ENCODE data around the gene KCTD5.

KCTD5 gene

DNA sequence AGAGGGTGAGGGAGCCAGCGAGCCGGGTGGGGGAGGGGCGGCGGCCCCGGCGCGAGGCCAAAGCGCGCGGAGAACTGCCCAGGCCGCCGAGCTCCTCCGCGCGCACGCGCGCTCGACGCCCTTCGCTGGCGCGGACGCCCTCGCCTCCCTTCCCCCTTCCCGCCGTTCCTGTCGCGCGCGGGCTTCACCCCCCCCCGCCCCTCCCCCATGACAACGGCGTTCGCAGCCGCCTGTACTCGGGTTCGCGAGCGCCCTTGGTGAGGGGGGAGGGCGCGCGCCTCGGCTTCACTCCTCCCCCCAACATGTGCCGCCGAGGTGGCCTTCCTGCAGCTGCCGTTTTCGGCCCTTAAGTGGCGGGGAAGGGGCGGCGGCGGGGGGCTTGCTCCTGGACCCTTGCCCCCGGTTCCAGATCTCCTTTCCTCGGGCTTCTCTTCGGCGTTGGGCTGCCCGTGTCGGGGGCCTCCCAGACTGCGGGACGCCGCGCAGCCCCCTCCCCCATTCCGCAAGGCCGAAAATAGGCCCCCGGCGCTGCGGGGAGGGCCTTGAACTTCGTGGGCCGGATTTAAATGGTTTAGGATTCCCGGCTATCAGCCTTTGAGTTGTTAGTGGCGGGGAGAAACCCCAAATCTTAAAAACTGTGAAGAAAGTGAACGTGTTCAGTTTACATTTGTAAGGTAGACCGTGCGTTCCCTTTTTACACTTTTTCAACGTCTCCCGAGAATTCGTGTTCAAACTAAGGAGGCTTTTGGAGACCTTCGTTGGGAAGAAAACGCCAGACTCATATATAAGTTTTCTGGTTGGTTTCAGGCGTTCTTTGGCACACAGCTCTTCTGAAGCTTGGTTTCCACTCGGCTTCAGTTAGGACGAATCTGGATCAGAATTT is 70.8 kb downstream of the KCTD5 start:
- peak; percentile 77 to 80 for DNase-seq

- no peak for DNase-seq
Observed at GRCh38 chr16:2753733-2754020, 71.4 kb downstream of the KCTD5 start.

DNA sequence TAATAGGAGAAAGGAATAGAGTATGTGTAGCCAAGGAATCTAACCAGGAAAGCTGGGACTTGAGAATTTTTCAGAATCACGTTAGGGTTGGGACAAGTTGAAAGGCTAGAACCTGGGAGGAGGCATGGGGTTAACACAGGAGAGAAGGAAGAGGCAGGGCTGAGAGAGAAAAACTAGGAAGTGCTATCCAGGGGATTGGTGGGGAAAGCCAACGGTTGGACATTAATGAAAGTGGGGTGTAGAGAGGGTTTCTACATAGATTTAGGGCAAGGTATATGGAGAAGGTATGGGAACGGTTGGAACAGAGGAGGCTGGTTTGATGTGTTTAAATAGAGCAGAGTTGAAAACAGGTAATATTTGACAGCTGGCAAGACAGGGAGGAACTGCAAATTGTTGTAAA is 72.8 kb downstream of the KCTD5 start:
- no peak for DNase-seq

- no peak for DNase-seq
Observed at GRCh38 chr16:2756288-2757015, 74.1 kb downstream of the KCTD5 start.

DNA sequence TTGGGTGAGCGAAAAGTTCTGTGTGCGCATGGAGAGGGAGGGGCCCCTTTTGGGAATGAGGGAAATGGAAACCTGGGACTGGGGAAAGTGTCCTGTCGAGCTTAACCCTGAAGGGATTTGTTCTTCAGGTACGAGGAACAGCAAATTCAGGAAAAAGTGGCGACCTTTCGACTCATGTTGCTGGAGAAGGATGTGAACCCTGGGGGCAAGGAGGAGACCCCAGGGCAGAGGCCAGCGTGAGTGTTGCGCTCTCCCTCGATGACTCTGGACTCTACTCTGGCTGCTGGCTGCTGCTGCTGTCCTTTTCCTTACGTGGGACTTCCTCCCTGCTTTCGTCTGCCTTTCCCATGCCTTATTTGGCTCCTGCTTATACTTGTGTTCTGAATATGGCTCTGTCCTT is 75.0 kb downstream of the KCTD5 start:
- no peak for DNase-seq
